ENCODE results near the gene FAAH. TPM values are rescaled to one million over a fixed set of nuclear protein-coding genes. Genes with fewer than 3 reads are reported as not detected.
"Not testable (repeated sequence)": the region's sequence is repeated elsewhere in the genome, so short reads cannot be mapped to it uniquely, and the experiment has no call there.

FAAH gene
- total RNA-seq = 48.1 TPM

DNA sequence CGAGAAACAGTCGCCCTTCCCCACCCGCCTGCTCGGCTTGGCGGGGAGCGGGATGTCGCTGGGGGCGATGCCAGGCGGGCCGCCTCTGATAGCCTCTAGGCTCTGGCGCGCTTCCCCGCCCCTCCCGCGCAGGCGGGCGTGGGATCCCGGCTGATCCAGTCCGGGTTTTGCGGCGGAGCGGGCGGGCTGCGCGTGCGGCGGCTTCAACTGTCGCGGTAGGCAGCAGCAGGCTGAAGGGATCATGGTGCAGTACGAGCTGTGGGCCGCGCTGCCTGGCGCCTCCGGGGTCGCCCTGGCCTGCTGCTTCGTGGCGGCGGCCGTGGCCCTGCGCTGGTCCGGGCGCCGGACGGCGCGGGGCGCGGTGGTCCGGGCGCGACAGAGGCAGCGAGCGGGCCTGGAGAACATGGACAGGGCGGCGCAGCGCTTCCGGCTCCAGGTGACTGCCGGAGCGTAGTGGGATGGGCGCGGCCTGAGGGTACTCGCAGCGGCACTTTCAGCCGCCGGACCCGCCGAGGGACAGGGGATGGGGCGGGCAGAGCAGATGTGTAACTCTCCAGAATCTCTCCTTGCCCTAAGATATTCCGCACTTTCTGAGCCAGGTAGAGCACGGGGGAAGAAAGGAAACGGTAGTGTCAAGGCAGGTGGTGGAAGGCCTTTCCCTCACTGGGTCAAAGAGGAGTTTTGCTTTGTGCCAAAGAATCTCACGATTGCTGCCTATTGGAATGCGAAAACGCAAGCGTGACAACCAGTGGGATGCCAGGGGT, at the start of gene FAAH:
Gene FAAH, plus strand, starts transcription at position 210 of the 764 bp plus-strand sequence. Its CDS starts 32 bp downstream, at position 242.
- DNase-seq (ENCODE audit: low spot score) = peak; percentile 62

- no peak for DNase-seq (ENCODE audit: low spot score)
These were observed 49.6 kb upstream of the FAAH start for GRCh38 chr1:46344481-46344880.

DNA sequence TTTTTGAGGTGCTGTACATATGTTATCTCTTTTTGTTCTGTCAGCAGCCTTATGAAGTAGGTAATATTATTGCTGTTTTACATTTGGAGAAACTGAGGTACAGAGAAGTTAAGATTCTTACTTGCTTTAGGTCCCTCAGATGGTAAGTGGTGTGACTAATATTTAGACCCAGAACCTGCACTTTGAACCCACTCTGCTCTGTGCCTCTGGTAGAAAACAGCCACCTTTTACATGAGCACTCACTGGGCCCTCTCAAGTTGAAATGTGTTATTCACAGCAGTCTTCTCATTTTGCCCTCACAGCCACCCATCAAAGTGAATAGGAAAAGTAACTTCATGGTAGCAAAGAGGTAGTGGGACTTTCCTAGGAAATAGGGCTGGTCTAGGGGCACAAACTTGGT, 48.8 kb upstream of the FAAH start:
- DNase-seq (ENCODE audit: low spot score) = no peak

DNA sequence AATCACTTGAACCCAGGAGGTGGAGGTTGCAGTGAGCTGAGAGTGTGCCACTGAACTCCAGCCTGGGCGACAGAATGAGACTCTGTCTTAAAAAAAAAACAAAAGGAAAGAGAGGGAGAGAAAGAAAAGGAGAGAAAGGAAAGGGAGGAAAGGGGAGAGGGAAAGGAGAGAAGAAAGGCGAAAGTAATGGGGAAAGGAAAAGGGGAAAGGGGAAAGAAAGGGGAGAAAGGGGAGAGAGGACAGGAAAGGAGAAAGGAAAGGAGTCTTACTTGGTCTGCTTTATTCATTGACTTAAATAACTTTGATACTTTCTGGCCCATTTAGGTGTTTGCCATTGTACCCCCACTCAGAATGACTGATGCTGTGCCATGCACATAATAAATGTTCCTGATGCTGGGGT, 41.8 kb upstream of the FAAH start:
- DNase-seq (ENCODE audit: low spot score) = no peak

- DNase-seq (ENCODE audit: low spot score) = not testable (repeated sequence)
These were observed 38.2 kb upstream of the FAAH start for GRCh38 chr1:46355920-46356319.

DNA sequence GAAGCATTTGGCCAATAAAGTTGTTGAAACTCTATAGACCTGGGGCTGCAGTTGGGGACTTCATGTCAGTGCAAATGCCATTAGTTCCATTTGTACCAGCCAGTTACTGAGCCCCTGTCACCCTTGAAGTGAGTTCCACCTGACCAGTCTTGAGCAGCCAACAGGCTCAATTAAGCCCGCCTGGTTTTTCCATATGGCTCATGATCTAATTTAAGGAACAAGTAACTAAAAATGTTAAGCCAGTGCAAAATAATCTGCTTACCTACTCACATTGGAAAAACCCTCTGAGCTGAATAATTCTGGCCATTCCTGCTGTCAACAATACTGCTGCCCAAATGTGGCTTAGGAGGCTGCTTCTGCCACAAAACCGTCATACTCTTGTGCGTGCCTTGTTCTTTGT, 32.0 kb upstream of the FAAH start:
- no peak for DNase-seq (ENCODE audit: low spot score)

DNA sequence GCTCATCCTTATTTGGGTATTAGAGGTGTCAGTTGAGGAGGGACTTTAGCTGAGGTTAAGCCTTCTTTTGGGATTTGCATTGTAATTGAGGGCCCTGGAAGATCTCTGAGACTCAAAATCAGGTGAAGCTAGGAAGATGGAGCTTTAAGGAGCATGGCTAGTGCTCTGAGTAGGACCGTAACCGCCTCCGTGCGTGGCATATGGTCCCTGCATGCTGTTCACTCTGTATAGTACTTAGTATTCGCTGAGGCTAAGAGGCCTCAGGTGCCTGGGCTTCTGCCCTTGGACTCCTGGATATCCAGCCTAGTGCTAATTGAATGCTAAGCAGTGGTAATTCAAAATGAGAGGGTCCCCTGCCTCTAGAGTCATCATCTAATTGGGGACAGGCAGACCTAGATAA, 31.0 kb upstream of the FAAH start:
- no peak for DNase-seq (ENCODE audit: low spot score)

DNA sequence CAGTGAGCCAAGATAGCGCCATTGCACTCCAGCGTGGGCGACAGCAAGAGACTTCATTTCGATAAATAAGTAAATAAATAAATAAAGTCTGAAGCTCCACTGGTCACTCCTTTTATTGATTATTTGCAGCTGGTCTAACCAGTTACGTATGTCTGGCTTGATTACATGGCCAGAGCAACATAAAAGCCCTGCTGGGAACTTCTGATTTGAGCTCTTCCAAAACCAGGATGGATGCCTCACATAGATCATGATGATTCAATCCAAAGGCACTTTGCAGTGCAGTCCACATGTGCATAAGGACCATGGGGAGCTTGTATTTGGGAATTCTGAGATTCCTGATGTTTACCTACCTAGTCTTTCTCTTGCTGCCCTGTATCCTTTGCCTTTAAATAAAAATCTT, 29.5 kb upstream of the FAAH start:
- peak; percentile 30 for DNase-seq (ENCODE audit: low spot score)

DNA sequence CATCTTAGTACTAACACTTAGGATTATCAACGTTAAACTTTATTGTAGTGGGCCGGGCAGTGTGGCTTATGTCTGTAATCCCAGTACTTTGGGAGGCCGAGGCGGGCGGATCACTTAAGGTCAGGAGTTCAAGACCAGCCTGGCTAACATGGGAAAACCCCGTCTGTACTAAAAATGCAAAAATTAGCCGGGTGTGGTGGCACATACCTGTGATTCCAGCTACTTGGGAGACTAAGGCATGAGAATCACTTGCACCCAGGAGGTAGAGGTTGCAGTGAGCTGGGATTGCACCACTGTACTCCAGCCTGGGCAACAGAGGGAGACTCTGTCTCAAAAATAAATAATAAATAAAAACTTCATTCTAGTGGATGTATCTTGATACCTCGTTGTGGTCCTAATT, 28.3 kb upstream of the FAAH start:
- DNase-seq (ENCODE audit: low spot score) = not testable (repeated sequence)

- DNase-seq (ENCODE audit: low spot score) = no peak
These were observed 27.0 kb upstream of the FAAH start for GRCh38 chr1:46367072-46367471.

- DNase-seq (ENCODE audit: low spot score) = not testable (repeated sequence)
These were observed 26.4 kb upstream of the FAAH start for GRCh38 chr1:46367701-46368100.

GRCh38 chr1:46368791-46369190, 25.3 kb upstream of the FAAH start:
- DNase-seq (ENCODE audit: low spot score) = no peak

DNA sequence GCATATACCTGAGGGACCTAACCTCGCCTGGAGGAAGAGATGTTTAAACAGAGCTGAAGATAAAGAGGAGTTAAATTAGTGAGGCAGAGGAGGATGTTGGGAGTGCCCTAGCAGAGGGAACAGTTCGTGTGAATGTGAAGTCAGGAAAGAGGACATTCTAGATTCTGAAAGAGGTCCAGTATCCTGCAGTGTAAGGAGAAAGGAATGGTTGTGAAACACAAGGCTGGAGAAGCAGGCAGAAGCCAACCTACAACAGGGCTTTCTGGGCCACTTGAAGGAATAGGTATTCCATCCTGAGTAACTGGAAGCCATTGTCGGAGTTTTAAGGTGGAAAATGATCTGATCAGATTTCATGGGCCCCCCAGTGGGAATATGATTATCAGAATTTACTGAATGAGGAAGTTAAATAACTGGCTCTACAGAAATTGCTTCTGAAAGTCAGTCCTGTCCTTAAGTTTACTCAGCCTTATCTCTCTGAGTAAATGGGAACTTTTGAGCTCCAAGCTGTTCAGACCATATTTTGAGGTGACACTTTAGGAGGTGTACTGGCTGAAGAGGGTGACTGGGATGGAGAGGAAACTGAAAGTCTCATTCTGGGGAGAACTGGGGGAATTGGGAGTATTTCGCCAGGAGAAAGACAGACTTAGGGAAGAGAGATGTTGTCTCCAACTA, 24.4 kb upstream of the FAAH start:
- DNase-seq (ENCODE audit: low spot score) = no peak

DNA sequence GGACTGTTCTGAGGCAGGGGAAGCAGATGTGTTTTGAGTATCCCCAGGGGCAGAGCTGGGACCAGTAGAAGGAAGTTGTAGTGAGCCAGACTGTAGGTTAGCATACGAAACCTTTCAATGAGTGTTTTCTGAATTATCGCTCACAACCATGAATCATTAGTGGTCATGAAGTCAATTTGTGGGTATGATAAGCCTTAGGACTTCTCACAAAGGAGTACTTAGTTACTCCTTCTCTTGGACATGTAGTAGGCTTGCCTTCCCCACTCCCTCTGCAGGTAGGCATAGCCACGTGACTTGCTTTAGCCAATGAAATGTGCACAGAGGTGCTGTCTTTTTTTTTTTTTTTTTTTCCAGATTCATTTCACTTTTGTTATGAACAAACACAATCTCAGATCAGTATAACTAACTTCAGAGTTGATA, 23.9 kb upstream of the FAAH start:
- DNase-seq (ENCODE audit: low spot score) = no peak

GRCh38 chr1:46372431-46372830, 21.7 kb upstream of the FAAH start:
- no peak for DNase-seq (ENCODE audit: low spot score)

DNA sequence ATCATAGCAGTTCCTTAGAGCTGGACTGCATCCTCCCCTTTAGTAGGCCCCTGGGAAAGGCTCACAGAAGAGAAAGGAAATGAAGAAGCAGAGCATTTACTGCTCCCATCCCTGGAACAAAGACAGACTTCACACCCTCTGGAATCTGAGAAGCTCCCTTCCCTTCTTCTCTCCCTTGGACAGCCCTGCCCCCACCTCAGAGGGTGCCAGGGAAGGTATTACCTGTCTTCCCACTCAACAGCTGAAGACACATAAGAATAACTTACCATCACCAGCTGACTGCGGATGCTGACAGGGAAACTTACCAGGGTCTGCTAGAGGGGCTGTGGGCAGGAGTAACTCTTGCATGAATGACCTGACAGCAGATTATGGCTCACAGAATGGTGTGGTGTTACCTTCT, 14.1 kb upstream of the FAAH start:
- DNase-seq (ENCODE audit: low spot score) = no peak

- no peak for DNase-seq (ENCODE audit: low spot score)
These were observed 13.6 kb upstream of the FAAH start for GRCh38 chr1:46380508-46380907.

GRCh38 chr1:46393510-46393909, 607 bp upstream of the FAAH start:
- no peak for DNase-seq (ENCODE audit: low spot score)

DNA sequence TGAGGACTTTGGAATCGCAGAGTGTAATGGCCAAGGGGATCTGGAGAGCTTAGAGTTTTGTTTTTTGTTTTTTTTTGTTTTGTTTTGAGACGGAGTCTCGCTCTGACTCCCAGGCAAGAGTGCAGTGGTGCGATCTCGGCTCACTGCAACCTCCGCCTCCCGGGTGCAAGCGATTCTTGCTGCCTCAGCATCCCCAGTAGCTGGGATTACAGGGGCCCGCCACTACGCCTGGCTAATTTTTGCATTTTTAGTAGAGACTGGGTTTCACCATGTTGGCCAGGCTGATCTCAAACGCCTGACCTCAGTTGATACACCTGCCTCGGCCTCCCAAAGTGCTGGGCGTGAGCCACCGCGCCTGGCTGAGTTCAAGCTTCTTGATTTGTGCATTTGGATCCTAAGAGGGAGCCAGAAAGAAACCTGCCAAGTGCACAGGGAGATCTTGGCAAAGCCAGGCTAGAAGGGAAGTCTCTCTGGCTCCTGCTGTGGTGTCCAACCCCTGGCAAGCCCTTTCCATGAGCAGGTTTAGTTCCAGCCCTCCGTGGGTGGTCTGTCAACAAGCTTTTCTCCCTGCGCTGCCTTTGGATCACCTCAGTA, 852 bp downstream of the FAAH start:
- DNase-seq (ENCODE audit: low spot score) = no peak

DNA sequence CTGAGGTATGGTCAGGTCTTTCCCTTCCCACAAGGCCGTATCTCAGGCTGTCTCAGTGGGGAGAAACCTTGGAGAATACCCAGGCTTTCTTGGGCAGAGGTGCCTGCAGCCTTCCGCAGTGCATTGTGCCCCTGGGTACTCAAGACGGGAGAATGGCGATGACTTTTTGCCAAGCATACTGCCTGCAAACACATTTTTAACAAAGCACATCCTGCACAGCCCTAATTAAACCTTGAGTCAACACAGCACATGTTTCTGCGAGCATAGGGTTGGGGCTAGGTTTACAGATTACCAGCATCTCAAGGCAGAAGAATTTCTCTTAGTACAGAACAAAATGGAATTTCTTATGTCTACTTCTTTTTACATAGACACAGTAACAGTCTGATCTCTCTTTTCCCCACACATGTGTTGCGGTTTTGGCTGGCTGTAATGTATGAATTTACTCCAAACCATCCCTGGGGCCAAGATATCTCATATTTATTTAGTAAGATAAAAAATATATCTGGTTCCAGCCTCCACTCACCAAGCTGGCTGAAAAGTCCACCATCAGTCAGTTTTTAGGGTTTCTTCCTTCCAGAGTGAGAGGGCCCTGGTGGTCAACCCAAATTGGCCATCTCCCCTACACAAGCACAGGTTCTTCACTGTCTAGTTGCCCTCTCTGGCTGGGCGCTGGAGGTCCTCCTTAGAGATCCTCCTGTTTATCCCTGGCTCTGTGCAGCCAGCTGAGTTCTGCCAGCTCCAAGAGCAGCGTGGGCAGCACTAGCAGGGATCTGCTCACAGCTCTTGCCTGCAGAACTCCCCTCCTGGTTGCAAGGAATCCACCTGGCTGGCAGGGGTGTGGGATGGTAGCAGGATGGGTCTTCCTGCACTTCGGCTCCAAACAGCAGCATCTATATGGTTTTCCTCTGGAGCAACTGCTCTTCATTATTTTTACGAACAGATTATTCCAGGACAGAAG, 2.6 kb downstream of the FAAH start:
- DNase-seq (ENCODE audit: low spot score) = no peak

GRCh38 chr1:46399307-46399706, 5.2 kb downstream of the FAAH start:
- DNase-seq (ENCODE audit: low spot score) = no peak

DNA sequence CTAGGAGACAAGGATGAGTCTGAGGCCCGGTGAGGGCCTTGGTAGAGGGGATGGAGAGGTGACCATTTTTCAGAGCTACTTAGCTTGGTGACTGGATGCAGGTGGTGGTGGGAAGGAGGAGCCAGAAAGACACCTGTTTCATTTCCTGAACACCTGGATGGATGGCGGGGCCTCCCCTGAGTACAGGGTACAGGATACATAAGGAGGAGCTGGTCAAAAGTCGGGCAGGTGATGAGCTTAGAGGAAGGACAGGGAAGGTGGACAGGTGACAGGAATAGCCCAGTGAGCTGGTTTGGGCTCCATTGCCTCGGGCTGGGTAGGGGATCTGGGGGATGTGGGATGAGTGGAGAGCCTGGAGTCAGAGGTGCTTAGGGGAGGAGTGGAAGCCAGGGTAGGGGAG, 6.3 kb downstream of the FAAH start:
- DNase-seq (ENCODE audit: low spot score) = no peak

Data from mucosa of gallbladder (tissue), 1 donor.